Measurements from ENCODE around the gene GOLM1. TPM values are rescaled to one million over a fixed set of nuclear protein-coding genes. Genes with fewer than 3 reads are reported as not detected.

The GOLM1 gene
- total and polyA plus RNA-seq, 9 of the 15 experiments (the other 6 are each of a cell fraction or from before 2014, with no cell fraction given), result 0.09 to 0.96 (median 0.40) TPM; not detected in 4

DNA sequence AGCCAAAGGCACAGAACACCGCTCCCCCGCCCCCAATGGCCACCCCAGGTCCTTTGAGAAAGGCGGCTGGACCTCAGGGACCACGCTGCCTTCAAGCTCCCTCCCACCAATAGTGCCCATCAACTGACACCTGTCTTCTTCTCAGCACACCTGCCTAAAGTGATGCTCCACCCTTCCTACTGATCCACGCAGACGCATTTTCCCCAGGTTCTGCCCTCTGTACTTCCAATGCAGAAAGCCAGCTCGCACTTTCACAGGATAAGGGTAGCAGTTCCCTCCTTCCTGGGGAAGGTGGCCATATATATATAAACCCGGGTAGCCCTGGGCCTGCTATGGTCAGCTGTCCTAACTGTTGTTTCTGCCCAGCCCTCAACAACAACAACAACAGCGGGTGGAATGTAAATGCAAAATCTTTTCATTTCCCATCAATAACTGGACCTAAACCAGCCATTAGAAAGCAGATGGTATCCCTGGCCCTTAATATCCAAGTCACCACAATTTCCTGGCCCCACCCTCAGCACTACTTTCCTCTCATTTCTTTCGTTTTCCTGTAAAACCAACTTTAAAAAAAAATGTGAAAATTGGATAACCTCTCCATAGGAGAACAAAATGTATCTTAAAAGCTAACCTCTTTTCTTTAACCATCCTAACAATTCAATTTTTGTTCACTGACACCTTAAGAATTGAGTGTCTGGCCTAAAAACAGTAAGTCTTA, 1.7 kb downstream of the GOLM1 start (continued):
- peak; percentile 73 for TF ChIP-seq CBX2 (IDR thresholded peaks at IDR 0.05; ENCODE audit: insufficient read depth, low read length, poor library complexity, severe bottlenecking)

- TF ChIP-seq ETV5 (CRISPR knock-in tag; IDR thresholded peaks at IDR 0.05; ENCODE audit: low read depth), result no peak
- no peak for TF ChIP-seq ZNF717 (CRISPR knock-in tag; IDR thresholded peaks at IDR 0.05)
- TF ChIP-seq CREB1 (IDR thresholded peaks at IDR 0.05), result no peak
- TF ChIP-seq CREB1 (CRISPR knock-in tag; IDR thresholded peaks at IDR 0.05), result no peak
- TF ChIP-seq, protein P1, sequence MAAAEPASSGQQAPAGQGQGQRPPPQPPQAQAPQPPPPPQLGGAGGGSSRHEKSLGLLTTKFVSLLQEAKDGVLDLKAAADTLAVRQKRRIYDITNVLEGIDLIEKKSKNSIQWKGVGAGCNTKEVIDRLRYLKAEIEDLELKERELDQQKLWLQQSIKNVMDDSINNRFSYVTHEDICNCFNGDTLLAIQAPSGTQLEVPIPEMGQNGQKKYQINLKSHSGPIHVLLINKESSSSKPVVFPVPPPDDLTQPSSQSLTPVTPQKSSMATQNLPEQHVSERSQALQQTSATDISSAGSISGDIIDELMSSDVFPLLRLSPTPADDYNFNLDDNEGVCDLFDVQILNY (CRISPR knock-in tag; IDR thresholded peaks at IDR 0.05), result no peak
- no peak for TF ChIP-seq CBFB (CRISPR knock-in tag; IDR thresholded peaks at IDR 0.05)
- no peak for TF ChIP-seq POLR2A (conservative IDR thresholded peaks at IDR 0.05)
- no peak for FAIRE-seq
- Histone ChIP-seq H2AFZ (ENCODE audit: low read depth, low read length) (no peak overlapping the region), H3K27ac (ENCODE audit: extremely low read depth, low read depth, low read length) (no peak overlapping the region), H3K79me2 (ENCODE audit: control insufficient read depth, insufficient read depth, low read length) (no peaks in the 10 kb centered on the region), H3K4me2 (ENCODE audit: insufficient read depth, low read length) (no peak overlapping the region), H3K9me3 (replicated peaks; ENCODE audit: control insufficient read depth, insufficient read depth, low read depth, low read length) (no peaks in the 10 kb centered on the region), H3K36me3 (ENCODE audit: control insufficient read depth, insufficient read depth, low read length) (no peaks in the 10 kb centered on the region), H3K4me3 (no peak overlapping the region), H3K4me1 (replicated peaks in 1 of 2; ENCODE audit: control insufficient read depth in 2 of 2, insufficient read depth in 2 of 2, low read length in 2 of 2) (peaks cover 0 to 14% of the 10 kb centered on the region in 2 experiments; a peak in 2 of 5 replicates), H3K9ac (ENCODE audit: insufficient read depth in 1 of 2, low read depth in 2 of 2, low read length in 2 of 2) (no peak overlapping the region), H3K9me1 (ENCODE audit: control insufficient read depth, insufficient read depth, low read length) (no peaks in the 10 kb centered on the region), H4K20me1 (replicated peaks; ENCODE audit: control insufficient read depth, insufficient read depth, low read length) (no peaks in the 10 kb centered on the region), H3K27me3 (ENCODE audit: control insufficient read depth in 2 of 2, insufficient read depth in 2 of 2, low read length in 2 of 2) (peaks cover 3 to 25% of the 10 kb centered on the region in 2 experiments; a peak in 4 of 5 replicates)
- ChIA-PET POLR2A (no interaction called here), CTCF (ENCODE audit: low intra/inter-chr PET ratio) (no interaction called here)
- no TSS peak for BruUV-seq (replicated peaks)
- DNase-seq (ENCODE audit: extremely low read depth in 1 of 4, low spot score in 3 of 4), result no peak
- 0% methylated on average over 2 of the region's 2 CpGs for WGBS (ENCODE audit: insufficient coverage, low coverage, missing lambda C conversion rate)
- ATAC-seq, result no peak
- in situ Hi-C loops (cut with MboI) (no loop called here), intact Hi-C loops (cut with micrococcal nuclease) (no loop called here)
These were observed 3.0 kb downstream of the GOLM1 start for GRCh38 chr9:86096386-86096785.

Data from K562 (cell line).